LNCAP (cell line): ENCODE measurements around the gene FBXO47.

Experiments used
- CTCF ChIP-seq: fragments of 450-650 bp; IDR thresholded peaks from 2 replicates; pipeline ENCODE4 v1.5.1; 2017; ENCODE audit warnings: mild to moderate bottlenecking

FBXO47 gene

GRCh38 chr17:38943607-38944006 is 23.6 kb downstream of the FBXO47 start:
- no peak for TF ChIP-seq CTCF

- no peak for TF ChIP-seq CTCF
These were observed 24.4 kb downstream of the FBXO47 start for GRCh38 chr17:38942696-38943334.

- no peak for TF ChIP-seq CTCF
These were observed 26.8 kb downstream of the FBXO47 start for GRCh38 chr17:38940404-38940803.

- TF ChIP-seq CTCF: no peak
These were observed 27.2 kb downstream of the FBXO47 start for GRCh38 chr17:38939987-38940386.

GRCh38 chr17:38926293-38927070 is 40.7 kb downstream of the FBXO47 start:
- TF ChIP-seq CTCF: no peak

- no peak for TF ChIP-seq CTCF
These were observed 41.8 kb downstream of the FBXO47 start, which contains the start of gene LASP1NB for GRCh38 chr17:38925263-38925995. Gene LASP1NB, plus strand, starts transcription at chr17:38925614.

GRCh38 chr17:38922538-38923297 is 44.5 kb downstream of the FBXO47 start:
- no peak for TF ChIP-seq CTCF
